ENCODE measurements around the gene ARSG. TPM values are rescaled to one million over a fixed set of nuclear protein-coding genes. Genes with fewer than 3 reads are reported as not detected.

ARSG gene
- total and polyA plus RNA-seq, 9 of the 15 experiments (the other 6 are each of a cell fraction or from before 2014, with no cell fraction given): 1.0 to 5.6 (median 1.8) TPM

GRCh38 chr17:68301438-68301959 lies 10.2 kb downstream of the ARSG start (continued):
- TF ChIP-seq, protein P1, sequence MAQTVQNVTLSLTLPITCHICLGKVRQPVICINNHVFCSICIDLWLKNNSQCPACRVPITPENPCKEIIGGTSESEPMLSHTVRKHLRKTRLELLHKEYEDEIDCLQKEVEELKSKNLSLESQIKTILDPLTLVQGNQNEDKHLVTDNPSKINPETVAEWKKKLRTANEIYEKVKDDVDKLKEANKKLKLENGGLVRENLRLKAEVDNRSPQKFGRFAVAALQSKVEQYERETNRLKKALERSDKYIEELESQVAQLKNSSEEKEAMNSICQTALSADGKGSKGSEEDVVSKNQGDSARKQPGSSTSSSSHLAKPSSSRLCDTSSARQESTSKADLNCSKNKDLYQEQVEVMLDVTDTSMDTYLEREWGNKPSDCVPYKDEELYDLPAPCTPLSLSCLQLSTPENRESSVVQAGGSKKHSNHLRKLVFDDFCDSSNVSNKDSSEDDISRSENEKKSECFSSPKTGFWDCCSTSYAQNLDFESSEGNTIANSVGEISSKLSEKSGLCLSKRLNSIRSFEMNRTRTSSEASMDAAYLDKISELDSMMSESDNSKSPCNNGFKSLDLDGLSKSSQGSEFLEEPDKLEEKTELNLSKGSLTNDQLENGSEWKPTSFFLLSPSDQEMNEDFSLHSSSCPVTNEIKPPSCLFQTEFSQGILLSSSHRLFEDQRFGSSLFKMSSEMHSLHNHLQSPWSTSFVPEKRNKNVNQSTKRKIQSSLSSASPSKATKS (CRISPR knock-in tag; IDR thresholded peaks at IDR 0.05): no peak
- TF ChIP-seq TAF7 (tag; IDR thresholded peaks at IDR 0.05): no peak
- TF ChIP-seq, protein P2, sequence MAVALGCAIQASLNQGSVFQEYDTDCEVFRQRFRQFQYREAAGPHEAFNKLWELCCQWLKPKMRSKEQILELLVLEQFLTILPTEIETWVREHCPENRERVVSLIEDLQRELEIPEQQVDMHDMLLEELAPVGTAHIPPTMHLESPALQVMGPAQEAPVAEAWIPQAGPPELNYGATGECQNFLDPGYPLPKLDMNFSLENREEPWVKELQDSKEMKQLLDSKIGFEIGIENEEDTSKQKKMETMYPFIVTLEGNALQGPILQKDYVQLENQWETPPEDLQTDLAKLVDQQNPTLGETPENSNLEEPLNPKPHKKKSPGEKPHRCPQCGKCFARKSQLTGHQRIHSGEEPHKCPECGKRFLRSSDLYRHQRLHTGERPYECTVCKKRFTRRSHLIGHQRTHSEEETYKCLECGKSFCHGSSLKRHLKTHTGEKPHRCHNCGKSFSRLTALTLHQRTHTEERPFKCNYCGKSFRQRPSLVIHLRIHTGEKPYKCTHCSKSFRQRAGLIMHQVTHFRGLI (CRISPR knock-in tag; IDR thresholded peaks at IDR 0.05): no peak
- no peak for TF ChIP-seq E2F5 (CRISPR knock-in tag; IDR thresholded peaks at IDR 0.05)
- TF ChIP-seq SAP30 (IDR thresholded peaks at IDR 0.05; ENCODE audit: borderline replicate concordance, insufficient read depth, low read depth, low read length, poor library complexity, severe bottlenecking): no peak
- TF ChIP-seq ZC3H8 (IDR thresholded peaks at IDR 0.05): no peak
- TF ChIP-seq, protein P3, sequence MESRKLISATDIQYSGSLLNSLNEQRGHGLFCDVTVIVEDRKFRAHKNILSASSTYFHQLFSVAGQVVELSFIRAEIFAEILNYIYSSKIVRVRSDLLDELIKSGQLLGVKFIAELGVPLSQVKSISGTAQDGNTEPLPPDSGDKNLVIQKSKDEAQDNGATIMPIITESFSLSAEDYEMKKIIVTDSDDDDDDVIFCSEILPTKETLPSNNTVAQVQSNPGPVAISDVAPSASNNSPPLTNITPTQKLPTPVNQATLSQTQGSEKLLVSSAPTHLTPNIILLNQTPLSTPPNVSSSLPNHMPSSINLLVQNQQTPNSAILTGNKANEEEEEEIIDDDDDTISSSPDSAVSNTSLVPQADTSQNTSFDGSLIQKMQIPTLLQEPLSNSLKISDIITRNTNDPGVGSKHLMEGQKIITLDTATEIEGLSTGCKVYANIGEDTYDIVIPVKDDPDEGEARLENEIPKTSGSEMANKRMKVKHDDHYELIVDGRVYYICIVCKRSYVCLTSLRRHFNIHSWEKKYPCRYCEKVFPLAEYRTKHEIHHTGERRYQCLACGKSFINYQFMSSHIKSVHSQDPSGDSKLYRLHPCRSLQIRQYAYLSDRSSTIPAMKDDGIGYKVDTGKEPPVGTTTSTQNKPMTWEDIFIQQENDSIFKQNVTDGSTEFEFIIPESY (CRISPR knock-in tag; IDR thresholded peaks at IDR 0.05): no peak
- TF ChIP-seq RBM25 (IDR thresholded peaks at IDR 0.05; ENCODE audit: low read depth, low read length, severe bottlenecking): no peak
